ENCODE results near the gene DCP1B.

DCP1B gene

GRCh38 chr12:1919763-1920162 lies 84.5 kb downstream of the DCP1B start:
- DNase-seq (ENCODE audit: low read depth in 3 of 3): no peak

GRCh38 chr12:1919284-1919683 lies 85.0 kb downstream of the DCP1B start:
- DNase-seq (ENCODE audit: low read depth in 3 of 3): no peak

- no peak for DNase-seq (ENCODE audit: low read depth in 3 of 3)
Observed at GRCh38 chr12:1918884-1919236, 85.4 kb downstream of the DCP1B start.

- DNase-seq (ENCODE audit: low read depth in 3 of 3): no peak
Observed at GRCh38 chr12:1918081-1918883, 86.0 kb downstream of the DCP1B start, which contains the start of gene CACNA2D4. CACNA2D4 (minus strand) TSS chr12:1918652; CDS start chr12:1918473, 179 bp downstream.

GRCh38 chr12:1917172-1918070 lies 86.8 kb downstream of the DCP1B start:
- no peak for DNase-seq (ENCODE audit: low read depth in 3 of 3)

- no peak for DNase-seq (ENCODE audit: low read depth in 3 of 3)
Observed at GRCh38 chr12:1916371-1917171, 87.7 kb downstream of the DCP1B start.

- peak in 1 of 3 experiments; percentile 13 for DNase-seq (ENCODE audit: low read depth in 3 of 3)
Observed at GRCh38 chr12:1915082-1915968, 88.9 kb downstream of the DCP1B start.

- no peak for DNase-seq (ENCODE audit: low read depth in 3 of 3)
Observed at GRCh38 chr12:1914114-1914911, 89.9 kb downstream of the DCP1B start.

GRCh38 chr12:1913377-1914113 lies 90.7 kb downstream of the DCP1B start:
- no peak for DNase-seq (ENCODE audit: low read depth in 3 of 3)

GRCh38 chr12:1912580-1913376 lies 91.5 kb downstream of the DCP1B start:
- DNase-seq (ENCODE audit: low read depth in 3 of 3): no peak

- no peak for DNase-seq (ENCODE audit: low read depth in 3 of 3)
Observed at GRCh38 chr12:1911598-1912575, 92.4 kb downstream of the DCP1B start.

GRCh38 chr12:1910468-1910867 lies 93.8 kb downstream of the DCP1B start:
- DNase-seq (ENCODE audit: low read depth in 3 of 3): no peak

- no peak for DNase-seq (ENCODE audit: low read depth in 3 of 3)
Observed at GRCh38 chr12:1908758-1909157, 95.5 kb downstream of the DCP1B start.

GRCh38 chr12:1907652-1908611 lies 96.3 kb downstream of the DCP1B start:
- DNase-seq (ENCODE audit: low read depth in 3 of 3): peak in 1 of 3 experiments; percentile 25

GRCh38 chr12:1906579-1906978 lies 97.7 kb downstream of the DCP1B start:
- no peak for DNase-seq (ENCODE audit: low read depth in 3 of 3)

GRCh38 chr12:1904875-1905274 lies 99.4 kb downstream of the DCP1B start:
- DNase-seq (ENCODE audit: low read depth in 3 of 3): no peak
